SH-SY5Y (cell line): ENCODE data around the gene IQCE.

Experiments used
- GATA2 ChIP-seq: IDR thresholded peaks from 2 replicates; pipeline ENCODE4 v1.6.1; 2011; ENCODE audit warnings: mild to moderate bottlenecking, low read depth, low read length
- GATA3 ChIP-seq: IDR thresholded peaks from 2 replicates; pipeline ENCODE4 v1.6.1; 2011; ENCODE audit warnings: low read depth, mild to moderate bottlenecking, low read length, moderate library complexity

DNA sequence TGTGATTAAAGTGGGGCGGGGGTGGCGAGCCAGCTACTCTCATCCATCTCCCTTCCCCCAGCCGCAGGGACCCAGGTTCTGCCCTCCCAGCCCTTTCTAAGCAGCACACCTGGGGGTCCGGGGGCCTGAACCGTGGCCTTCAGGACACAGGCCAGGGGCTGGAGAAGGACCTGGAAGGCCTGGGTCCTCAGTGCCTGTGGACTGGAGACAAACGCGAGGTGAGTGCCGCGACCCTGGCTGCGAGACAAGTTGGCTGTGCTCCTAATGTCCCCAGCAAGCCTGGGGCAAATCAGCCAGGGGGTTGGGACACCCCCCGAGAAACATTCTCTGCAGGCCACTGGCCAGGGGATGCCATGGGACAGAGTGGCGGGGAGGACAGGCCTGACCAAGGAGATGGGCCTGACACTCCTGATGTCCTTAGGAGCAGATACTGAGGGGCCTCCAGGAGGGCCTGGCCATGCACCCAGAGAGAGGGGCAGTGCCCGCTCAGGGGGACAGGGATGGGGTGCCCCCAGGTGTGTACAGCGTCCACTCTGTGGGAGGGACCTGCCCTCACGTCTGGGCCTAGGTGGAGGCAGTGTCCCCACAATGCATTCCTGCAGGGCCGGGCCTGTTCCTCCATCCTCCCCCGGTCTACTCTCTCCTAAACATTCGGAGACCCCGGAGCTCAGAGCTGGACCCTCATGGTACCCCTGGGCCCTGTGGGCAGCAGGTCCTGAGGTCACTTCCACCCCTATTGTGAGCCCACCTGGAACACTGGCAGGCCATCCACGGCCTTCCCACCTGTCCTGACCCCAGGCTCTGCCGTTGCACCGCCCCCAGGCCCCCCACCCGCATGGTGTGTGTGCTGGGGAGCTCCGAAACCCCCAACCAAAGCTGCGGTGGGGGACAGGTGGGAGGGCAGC lies 16.5 kb upstream of the IQCE start:
- TF ChIP-seq GATA2 (no peak), GATA3 (no peak)
